Ishikawa (cell line): Measurements from ENCODE around the gene MAPK12.

ENCODE experiments used
- CEBPB ChIP-seq: IDR thresholded peaks from 2 replicates; pipeline ENCODE4 v1.6.1; 2012
- CREB1 ChIP-seq: IDR thresholded peaks from 2 replicates; pipeline ENCODE4 v1.6.1; 2012; ENCODE audit warnings: low read depth
- EGR1 ChIP-seq: IDR thresholded peaks from 2 replicates; pipeline ENCODE4 v1.6.1; 2012
- EP300 ChIP-seq: IDR thresholded peaks from 2 replicates; pipeline ENCODE4 v1.6.1; 2012; ENCODE audit warnings: borderline replicate concordance
- FOXM1 ChIP-seq: IDR thresholded peaks from 2 replicates; pipeline ENCODE4 v1.6.1; 2012; ENCODE audit warnings: low read depth, borderline replicate concordance
- MAX ChIP-seq: IDR thresholded peaks from 2 replicates; pipeline ENCODE4 v1.6.1; 2012
- NFIC ChIP-seq: IDR thresholded peaks from 2 replicates; pipeline ENCODE4 v1.6.1; 2012
- RAD21 ChIP-seq: IDR thresholded peaks from 2 replicates; pipeline ENCODE4 v1.6.1; 2012; ENCODE audit warnings: low read depth
- REST ChIP-seq: IDR thresholded peaks from 2 replicates; pipeline ENCODE4 v1.6.1; 2012; ENCODE audit warnings: low read depth, mild to moderate bottlenecking
- TAF1 ChIP-seq: IDR thresholded peaks from 2 replicates; pipeline ENCODE4 v1.6.1; 2012; ENCODE audit warnings: low read depth, mild to moderate bottlenecking
- TCF12 ChIP-seq: IDR thresholded peaks from 2 replicates; pipeline ENCODE4 v1.6.1; 2012; ENCODE audit warnings: low read depth
- TEAD4 ChIP-seq: IDR thresholded peaks from 2 replicates; pipeline ENCODE4 v1.6.1; 2012
- USF1 ChIP-seq: IDR thresholded peaks from 2 replicates; pipeline ENCODE4 v1.6.1; 2012
- YY1 ChIP-seq: IDR thresholded peaks from 2 replicates; pipeline ENCODE4 v1.6.1; 2012; ENCODE audit warnings: low read depth
- ZBTB7A ChIP-seq: IDR thresholded peaks from 2 replicates; pipeline ENCODE4 v1.6.1; 2012; ENCODE audit warnings: low read depth

MAPK12 gene

GRCh38 chr22:50308986-50309600 lies 47.6 kb upstream of the MAPK12 start:
- no peak for TF ChIP-seq RAD21
- TF ChIP-seq EGR1 = no peak
- TF ChIP-seq TEAD4 = no peak
- no peak for TF ChIP-seq YY1
- no peak for TF ChIP-seq EP300
- no peak for TF ChIP-seq CREB1
- TF ChIP-seq NFIC = no peak
- TF ChIP-seq MAX = no peak

GRCh38 chr22:50308597-50308935 lies 47.1 kb upstream of the MAPK12 start:
- TF ChIP-seq FOXM1 (no peak), MAX (no peak), EP300 (no peak), NFIC (no peak), ZBTB7A (no peak), USF1 (no peak), REST (no peak), EGR1 (no peak), RAD21 (no peak), TEAD4 (no peak), TAF1 (no peak)

- TF ChIP-seq ZBTB7A (peak; percentile 71), EP300 (no peak), CREB1 (no peak)
Observed at GRCh38 chr22:50307890-50308596, 46.6 kb upstream of the MAPK12 start.

- TF ChIP-seq YY1 (peak; percentile 82), MAX (no peak), TAF1 (peak; percentile 41; the same call in 1 of the 2 replicates), NFIC (peak; percentile 31; the same call in 1 of the 2 replicates), TCF12 (0 out of 2 replicates have a peak, but pooled peaks have one; percentile 14), CREB1 (no peak), RAD21 (no peak), FOXM1 (no peak), EGR1 (no peak), USF1 (no peak), EP300 (no peak), TEAD4 (no peak), ZBTB7A (peak; percentile 51; the same call in 1 of the 2 replicates), REST (no peak), CEBPB (no peak)
Observed at GRCh38 chr22:50306753-50307749, 45.6 kb upstream of the MAPK12 start, which contains the start of gene PLXNB2. Gene PLXNB2, minus strand, starts transcription at chr22:50307646. Its CDS starts 17,062 bp downstream, at chr22:50290584.
